ENCODE data around the gene JAK1. TPM values are rescaled to one million over a fixed set of nuclear protein-coding genes. Genes with fewer than 3 reads are reported as not detected.
"Not testable (repeated sequence)": the region's sequence is repeated elsewhere in the genome, so short reads cannot be mapped to it uniquely, and the experiment has no call there.

JAK1 gene
- total RNA-seq, 6 donors from 2014 or later = 156 to 191 (median 167) TPM

DNA sequence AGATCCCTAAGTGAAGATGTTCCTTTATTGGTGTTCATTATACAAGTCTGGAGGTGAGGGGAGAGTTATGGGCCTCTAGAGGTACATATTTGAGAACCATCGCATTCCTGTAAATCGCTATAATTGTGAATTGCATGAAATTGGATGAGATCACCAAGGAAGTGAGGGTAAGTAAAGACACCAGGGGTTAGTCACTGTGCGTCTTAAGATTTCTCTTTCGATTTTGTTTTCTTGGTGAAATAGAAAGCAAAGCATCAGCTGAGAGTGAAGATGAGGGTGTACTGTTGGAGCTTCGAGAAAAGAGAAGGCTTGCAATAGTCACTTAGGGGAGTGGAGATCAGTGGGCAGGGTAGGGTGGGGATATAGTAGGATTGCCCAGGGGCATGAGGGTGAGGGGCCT, 139.4 kb downstream of the JAK1 start:
- no peak for TF ChIP-seq POLR2AphosphoS5 (IDR thresholded peaks at IDR 0.05)
- TF ChIP-seq, protein P1, sequence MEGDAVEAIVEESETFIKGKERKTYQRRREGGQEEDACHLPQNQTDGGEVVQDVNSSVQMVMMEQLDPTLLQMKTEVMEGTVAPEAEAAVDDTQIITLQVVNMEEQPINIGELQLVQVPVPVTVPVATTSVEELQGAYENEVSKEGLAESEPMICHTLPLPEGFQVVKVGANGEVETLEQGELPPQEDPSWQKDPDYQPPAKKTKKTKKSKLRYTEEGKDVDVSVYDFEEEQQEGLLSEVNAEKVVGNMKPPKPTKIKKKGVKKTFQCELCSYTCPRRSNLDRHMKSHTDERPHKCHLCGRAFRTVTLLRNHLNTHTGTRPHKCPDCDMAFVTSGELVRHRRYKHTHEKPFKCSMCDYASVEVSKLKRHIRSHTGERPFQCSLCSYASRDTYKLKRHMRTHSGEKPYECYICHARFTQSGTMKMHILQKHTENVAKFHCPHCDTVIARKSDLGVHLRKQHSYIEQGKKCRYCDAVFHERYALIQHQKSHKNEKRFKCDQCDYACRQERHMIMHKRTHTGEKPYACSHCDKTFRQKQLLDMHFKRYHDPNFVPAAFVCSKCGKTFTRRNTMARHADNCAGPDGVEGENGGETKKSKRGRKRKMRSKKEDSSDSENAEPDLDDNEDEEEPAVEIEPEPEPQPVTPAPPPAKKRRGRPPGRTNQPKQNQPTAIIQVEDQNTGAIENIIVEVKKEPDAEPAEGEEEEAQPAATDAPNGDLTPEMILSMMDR (IDR thresholded peaks at IDR 0.05) = no peak
- no peak for TF ChIP-seq POLR2A (IDR thresholded peaks at IDR 0.05)
- TF ChIP-seq EP300 (IDR thresholded peaks at IDR 0.05) = no peak

DNA sequence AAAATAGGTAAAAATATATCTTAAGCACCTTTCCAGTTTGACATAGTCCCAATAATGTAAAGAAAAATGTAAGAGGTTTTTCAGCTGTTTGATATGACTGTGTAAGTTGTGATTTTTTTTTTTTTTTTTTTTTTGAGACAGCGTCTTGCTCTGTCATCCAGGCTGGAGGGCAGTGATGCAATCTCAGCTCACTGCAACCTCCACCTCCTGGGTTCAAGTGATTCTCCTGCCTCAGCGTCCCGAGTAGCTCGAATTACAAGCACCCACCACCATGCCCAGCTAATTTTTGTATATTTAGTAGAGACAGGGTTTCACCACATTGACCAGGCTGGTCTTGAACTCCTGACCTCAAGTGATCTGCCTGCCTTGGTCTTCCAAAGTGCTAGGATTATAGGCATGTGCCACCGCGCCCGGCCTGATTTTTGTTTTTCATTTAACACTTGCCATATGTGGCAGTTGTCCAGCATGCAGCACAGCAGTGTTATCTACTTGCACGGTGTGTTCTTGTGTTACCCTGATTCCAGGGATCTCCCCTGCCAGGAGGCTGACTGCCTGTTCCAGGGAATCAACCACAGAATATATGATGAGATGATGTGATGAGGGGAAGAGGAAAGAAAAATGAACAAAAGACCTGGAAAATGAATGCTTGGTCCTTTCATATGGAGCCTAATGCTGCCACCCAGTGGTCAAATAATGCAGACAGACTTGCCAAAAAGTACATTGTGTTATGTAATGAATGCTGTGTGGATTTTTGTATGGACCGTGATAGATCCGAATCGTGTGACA, 142.5 kb downstream of the JAK1 start:
- TF ChIP-seq, protein P1 (IDR thresholded peaks at IDR 0.05) = peak; percentile 65 to 88 (median 80)
- TF ChIP-seq POLR2A (IDR thresholded peaks at IDR 0.05) = no peak
- 36 to 42% methylated on average over 11 of the region's 11 CpGs for WGBS, 2 donors
- Histone ChIP-seq H3K4me3 (no peak overlapping the region), H3K27me3 (no peaks in the 10 kb centered on the region), H3K36me3 (no peaks in the 10 kb centered on the region), H3K27ac (no peak overlapping the region), H3K4me1 (peaks cover 0 to 4% (median 0%) of the 10 kb centered on the region in 4 donors), H3K9me3 (no peaks in the 10 kb centered on the region)
- DNase-seq (peak in 1 of 2 donors; percentile 69), ATAC-seq (ENCODE audit: low FRiP score in 2 of 2) (peak; percentile 86 to 87)

More for the DNA sequence above, 139.4 kb downstream of the JAK1 start:
- H3K9me3 ChIP-seq = no peaks in the 10 kb centered on the region
- no peaks in the 10 kb centered on the region for H3K27me3 ChIP-seq
- WGBS, 2 donors = 75 to 77% methylated on average over 5 of the region's 5 CpGs
- no peak for ATAC-seq (ENCODE audit: low FRiP score in 2 of 2)
- peaks cover 0 to 4% (median 2%) of the 10 kb centered on the region in 4 donors for H3K4me1 ChIP-seq
- DNase-seq = no peak
- H3K36me3 ChIP-seq = peaks cover 0 to 13% (median 2%) of the 10 kb centered on the region in 4 donors
- no peak overlapping the region for H3K4me3 ChIP-seq
- H3K27ac ChIP-seq = peak overlapping the region in 2 of 4 donors; percentile 23 to 24

- Histone ChIP-seq H3K9me3 (no peaks in the 10 kb centered on the region), H3K27me3 (no peaks in the 10 kb centered on the region), H3K4me3 (no peak overlapping the region), H3K36me3 (no peaks in the 10 kb centered on the region), H3K4me1 (peaks cover 0 to 4% (median 0%) of the 10 kb centered on the region in 4 donors), H3K27ac (peak overlapping the region in 1 of 4 donors; percentile 11)
- no peak for DNase-seq
- WGBS, 2 donors = 31 to 55% methylated on average over 1 of the region's 1 CpG
- no peak for ATAC-seq (ENCODE audit: low FRiP score in 2 of 2)
- TF ChIP-seq, protein P1 (IDR thresholded peaks at IDR 0.05) = no peak
- TF ChIP-seq EP300 (IDR thresholded peaks at IDR 0.05) (no peak), POLR2A (IDR thresholded peaks at IDR 0.05) (no peak), POLR2AphosphoS5 (IDR thresholded peaks at IDR 0.05) (no peak)
Measured at GRCh38 chr1:64822621-64823020, 143.7 kb downstream of the JAK1 start.

DNA sequence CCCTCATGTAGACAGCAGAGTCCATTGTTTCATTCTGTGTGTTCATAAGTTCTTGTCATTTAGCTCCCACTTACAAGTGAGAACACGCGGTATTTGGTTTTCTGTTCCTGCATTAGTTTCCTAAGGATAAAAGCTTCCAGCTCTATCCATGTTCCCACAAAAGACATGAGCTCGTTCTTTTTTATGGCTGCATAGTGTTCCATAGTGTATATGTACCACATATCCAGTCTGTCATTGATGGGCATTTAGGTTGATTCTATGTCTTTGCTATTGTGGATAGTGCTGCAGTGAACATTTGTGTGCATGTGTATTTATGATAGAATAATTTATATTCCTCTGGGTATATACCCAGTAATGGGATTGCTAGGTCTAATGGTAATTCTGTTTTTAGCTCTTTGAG, 145.8 kb downstream of the JAK1 start:
- DNase-seq; H3K36me3 ChIP-seq; H3K4me3 ChIP-seq; H3K27me3 ChIP-seq; H3K4me1 ChIP-seq; H3K27ac ChIP-seq; ATAC-seq (ENCODE audit: low FRiP score in 2 of 2); H3K9me3 ChIP-seq: not testable (repeated sequence)
- WGBS, 2 donors = 92 to 94% methylated on average over 3 of the region's 3 CpGs

- H3K4me1 ChIP-seq; H3K27ac ChIP-seq; DNase-seq; H3K36me3 ChIP-seq; H3K4me3 ChIP-seq; H3K27me3 ChIP-seq; ATAC-seq (ENCODE audit: low FRiP score in 2 of 2); H3K9me3 ChIP-seq: not testable (repeated sequence)
- WGBS, 2 donors = 84 to 93% methylated on average over 4 to 5 of the region's 5 CpGs
Measured at GRCh38 chr1:64817364-64817763, 149.0 kb downstream of the JAK1 start.

DNA sequence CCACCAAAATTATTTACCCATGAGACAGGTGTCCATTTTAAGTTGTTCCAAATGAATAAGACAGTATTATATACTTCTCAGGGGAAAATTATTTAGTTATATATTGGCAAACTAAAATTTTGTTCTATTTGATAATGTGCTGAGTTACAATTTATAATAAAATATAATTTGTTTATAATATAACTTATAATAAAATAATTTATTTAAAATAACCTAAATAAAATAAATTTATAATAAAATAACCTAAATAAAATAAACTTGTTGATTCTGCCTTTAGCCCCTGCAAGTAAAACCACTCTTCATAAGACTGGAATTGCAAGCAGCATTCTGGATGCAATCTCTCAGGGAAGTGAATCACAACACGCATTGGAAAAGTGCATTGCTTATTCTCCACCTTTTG, 151.9 kb downstream of the JAK1 start:
- H3K4me1 ChIP-seq = no peaks in the 10 kb centered on the region
- ATAC-seq (ENCODE audit: low FRiP score in 2 of 2) (no peak), DNase-seq (no peak)
- H3K9me3 ChIP-seq = no peaks in the 10 kb centered on the region
- no peak overlapping the region for H3K27ac ChIP-seq
- no peaks in the 10 kb centered on the region for H3K36me3 ChIP-seq
- no peaks in the 10 kb centered on the region for H3K27me3 ChIP-seq
- TF ChIP-seq EP300 (IDR thresholded peaks at IDR 0.05) (no peak), POLR2AphosphoS5 (IDR thresholded peaks at IDR 0.05) (no peak)
- H3K4me3 ChIP-seq = no peak overlapping the region
- 100% methylated on average over 1 of the region's 1 CpG for WGBS, 2 donors

All from upper lobe of left lung (tissue), 6 donors.